Fibroblast of skin of left quadriceps (primary cell): ENCODE results near the gene AMACR.
"Not testable (repeated sequence)": the region's sequence is repeated elsewhere in the genome, so short reads cannot be mapped to it uniquely, and the experiment has no call there.

Source experiments
- DNase-seq, 2 experiments: peaks; one replicate each; pipeline ENCODE4 v3.0.0-alpha.2; 2013; ENCODE audit warnings: low read depth in 2 of 2

Gene AMACR

DNA sequence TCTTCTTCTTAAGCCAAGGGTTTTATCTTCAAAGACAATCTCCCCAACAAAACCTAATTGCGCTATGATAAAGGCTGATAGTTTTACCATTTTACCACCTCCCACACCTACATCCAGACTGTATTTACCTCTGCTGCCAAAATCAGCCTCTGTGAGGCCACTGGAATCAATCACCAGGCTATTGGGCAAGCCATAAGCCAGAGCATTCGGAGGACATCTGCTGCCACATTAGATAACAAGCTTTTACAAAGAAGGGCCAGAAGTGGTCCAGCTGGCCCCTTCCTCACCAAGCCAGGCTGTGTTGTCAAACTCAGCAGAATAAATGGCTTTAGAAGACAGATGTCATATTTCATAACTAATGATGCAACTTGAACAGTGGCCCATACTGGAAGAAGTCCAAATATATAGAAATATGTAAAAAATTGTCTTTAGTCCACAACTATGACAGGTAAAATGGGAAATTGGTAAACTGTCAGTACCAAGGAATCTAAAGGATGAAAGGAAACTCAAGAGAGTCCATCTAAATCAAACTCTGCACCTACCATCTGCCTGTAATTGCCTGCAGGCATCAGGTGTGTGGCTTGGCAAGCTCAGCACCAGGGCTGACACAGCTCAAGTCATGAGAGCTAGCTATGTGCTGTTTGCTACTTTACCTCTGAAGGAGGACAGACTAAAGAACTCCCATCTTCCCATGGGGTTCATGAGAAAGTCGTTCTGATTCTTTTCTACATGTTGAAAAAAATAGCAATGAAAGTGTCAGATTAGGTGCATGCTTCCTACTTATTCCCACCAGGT lies 39.4 kb downstream of the AMACR start:
- no peak for DNase-seq

- DNase-seq: no peak
Measured at GRCh38 chr5:33966805-33967204, 41.0 kb downstream of the AMACR start.

DNA sequence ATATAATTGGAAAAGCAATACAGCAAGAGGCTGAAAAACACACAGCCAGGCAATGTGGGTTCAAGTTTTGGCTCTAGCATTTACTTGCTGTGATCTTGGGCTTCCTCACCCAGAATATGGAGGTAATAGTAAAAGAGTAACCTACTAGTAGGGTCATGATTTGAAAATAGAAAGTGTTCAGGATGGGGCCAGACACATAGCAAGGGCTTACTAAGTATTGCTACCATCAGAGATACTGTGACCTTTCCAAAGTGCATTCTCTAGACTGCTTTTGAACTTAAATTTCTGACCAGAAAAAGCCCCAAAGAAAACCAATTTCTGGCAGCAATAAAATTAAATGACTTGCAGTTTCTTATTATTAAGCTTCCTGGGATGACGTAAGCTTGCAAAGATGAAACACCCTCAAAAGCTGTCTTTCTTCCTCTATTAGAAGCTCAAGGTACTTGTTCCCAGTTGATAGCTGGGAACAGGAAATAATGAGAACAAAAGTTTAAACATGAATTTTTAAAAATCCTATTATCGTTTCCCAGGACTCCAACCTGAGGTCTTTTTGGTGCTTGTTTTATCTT lies 43.6 kb downstream of the AMACR start:
- peak in 1 of 2 experiments; percentile 7 for DNase-seq

- no peak for DNase-seq
Measured at GRCh38 chr5:33958176-33958575, 49.7 kb downstream of the AMACR start.

DNA sequence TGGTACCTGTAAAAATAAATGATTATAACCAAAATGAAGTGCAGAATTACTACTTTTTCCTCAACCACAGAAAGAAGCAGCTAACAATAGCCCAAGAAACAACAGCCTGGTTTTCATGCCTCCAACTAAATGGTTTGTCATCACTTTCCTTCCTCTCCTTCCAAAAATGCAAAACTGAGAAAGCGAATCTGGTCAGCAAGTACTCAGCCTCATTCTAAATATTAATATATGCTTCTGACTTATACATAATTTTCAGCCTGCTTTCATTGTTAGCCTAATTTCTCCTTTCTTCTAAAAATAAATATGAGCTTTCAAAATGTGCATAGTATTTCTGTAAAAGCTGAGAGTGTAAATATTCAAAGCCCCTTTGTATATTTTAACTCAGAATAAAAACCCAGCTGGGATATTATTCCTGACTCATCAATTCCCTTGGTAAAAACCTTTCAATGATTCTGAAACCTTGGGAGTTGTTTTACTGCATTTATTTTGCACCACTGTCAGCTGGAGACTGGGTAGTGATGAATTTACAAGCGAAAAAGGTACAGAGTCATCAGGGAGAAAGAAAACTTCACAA lies 50.2 kb downstream of the AMACR start:
- DNase-seq: no peak

DNA sequence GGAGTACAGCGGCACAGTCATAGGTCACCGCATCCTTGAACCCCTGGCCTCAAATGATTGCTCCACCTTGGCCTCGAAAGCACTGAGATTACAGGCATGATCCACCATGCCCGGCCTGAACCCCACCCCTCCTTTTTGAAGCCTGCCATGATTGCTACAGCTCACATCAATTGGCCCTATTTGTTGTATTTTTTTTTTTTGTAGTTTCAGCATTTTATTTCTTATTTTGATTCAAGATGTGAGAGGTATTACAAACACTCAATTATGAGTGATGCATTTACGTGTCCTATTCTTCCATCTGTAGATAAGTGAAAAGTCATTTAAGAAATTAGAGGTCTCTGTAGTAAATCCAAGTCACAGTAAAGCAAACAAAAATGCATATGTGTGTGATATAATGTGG lies 55.7 kb downstream of the AMACR start:
- DNase-seq: not testable (repeated sequence)

DNA sequence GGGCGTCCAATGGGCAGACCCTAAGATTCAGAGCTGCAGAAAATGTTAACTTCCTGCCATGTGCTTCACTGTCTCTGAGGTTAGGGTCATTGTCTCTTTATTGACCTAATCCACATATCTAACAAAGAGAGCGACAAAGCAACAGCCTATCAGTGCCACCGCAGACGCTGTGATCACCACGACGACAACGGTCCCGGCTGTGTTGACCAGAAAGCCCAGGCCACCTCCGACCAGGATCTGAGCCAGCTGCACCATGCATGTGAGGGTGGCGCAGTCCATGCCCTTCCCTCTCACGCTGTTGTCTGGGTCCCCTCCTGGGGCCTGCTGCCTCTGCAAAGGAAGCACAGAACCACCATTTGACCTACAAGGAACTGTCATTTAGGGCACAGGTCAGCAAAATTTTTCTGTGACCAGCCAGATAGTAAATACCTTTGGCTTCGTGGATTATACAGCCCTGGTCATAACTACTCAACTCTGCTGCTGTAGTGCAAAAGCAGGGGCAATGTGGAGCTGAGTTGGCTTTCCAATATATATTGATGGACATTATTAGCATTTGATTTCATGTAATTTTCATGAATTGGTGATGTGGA lies 63.2 kb downstream of the AMACR start:
- no peak for DNase-seq

DNA sequence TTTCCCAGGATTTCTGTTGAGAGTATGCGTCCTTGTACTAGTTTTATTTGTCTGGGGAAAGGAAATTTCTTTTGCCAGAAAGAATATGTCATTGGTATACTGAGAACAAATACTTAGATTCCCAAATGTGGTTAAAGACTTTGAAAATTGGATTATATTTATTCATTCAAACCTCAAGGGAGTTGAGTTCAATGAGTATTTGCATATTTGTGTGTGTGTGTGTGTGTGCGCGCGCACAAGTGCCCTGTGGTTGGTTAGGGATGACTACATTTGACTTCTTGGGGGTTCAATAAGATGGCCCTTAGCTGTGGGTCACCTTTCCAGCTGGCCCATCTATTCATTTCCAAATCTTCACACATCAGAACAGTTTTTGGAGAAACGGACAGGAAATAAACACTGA lies 66.8 kb downstream of the AMACR start:
- no peak for DNase-seq

GRCh38 chr5:33939556-33940262 lies 68.1 kb downstream of the AMACR start:
- no peak for DNase-seq

DNA sequence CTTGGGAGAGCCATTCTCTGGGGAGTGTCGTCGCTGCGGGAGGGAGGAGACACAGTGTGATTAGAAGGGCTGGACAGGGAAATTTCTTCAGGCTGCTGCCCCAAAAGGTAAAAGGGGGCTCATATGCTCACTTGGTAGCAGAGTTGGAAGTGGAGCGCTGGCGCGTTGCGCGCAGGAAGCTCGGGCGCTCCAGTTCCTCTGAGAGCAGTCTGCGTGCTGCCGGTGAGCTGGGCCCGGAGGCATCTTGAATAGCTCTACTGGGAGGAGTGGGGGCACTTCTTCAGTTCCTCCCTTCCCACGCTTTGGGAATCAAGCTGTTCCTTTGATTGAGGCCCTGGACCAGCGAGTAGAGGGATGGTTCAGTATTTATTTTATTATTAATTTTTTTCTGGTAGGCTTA lies 69.0 kb downstream of the AMACR start:
- DNase-seq: no peak

DNA sequence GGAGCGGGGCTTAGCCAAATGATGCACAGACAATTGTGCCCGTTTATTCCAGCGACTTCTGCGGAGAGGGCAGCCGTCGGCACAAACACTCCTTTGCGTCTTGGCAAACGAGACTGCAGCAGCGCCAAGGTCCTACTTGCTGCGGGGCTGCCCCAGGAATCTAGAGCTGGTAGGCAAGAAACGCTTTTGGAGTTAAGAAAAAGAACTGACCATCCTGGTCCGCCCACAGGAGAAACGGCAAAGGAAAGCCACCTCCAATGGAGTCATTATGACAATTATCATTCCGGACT lies 69.4 kb downstream of the AMACR start:
- DNase-seq: no peak

GRCh38 chr5:33937707-33938506 lies 69.9 kb downstream of the AMACR start:
- no peak for DNase-seq

DNA sequence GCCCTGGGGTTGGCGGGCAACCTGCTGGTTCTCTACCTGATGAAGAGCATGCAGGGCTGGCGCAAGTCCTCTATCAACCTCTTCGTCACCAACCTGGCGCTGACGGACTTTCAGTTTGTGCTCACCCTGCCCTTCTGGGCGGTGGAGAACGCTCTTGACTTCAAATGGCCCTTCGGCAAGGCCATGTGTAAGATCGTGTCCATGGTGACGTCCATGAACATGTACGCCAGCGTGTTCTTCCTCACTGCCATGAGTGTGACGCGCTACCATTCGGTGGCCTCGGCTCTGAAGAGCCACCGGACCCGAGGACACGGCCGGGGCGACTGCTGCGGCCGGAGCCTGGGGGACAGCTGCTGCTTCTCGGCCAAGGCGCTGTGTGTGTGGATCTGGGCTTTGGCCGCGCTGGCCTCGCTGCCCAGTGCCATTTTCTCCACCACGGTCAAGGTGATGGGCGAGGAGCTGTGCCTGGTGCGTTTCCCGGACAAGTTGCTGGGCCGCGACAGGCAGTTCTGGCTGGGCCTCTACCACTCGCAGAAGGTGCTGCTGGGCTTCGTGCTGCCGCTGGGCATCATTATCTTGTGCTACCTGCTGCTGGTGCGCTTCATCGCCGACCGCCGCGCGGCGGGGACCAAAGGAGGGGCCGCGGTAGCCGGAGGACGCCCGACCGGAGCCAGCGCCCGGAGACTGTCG lies 70.7 kb downstream of the AMACR start:
- no peak for DNase-seq

- no peak for DNase-seq
Measured at GRCh38 chr5:33936381-33937016, 71.4 kb downstream of the AMACR start, which contains the start of gene RXFP3. TSS of gene RXFP3 (plus strand) at chr5:33936386. CDS start at chr5:33936741, 355 bp downstream.
